ENCODE results near the gene OR7C2. TPM values are rescaled to one million over a fixed set of nuclear protein-coding genes. Genes with fewer than 3 reads are reported as not detected.
"Not testable (repeated sequence)": the region's sequence is repeated elsewhere in the genome, so short reads cannot be mapped to it uniquely, and the experiment has no call there.

The OR7C2 gene
- not detected in 2 replicates for total RNA-seq

- DNase-seq (ENCODE audit: extremely low read depth, low read depth, low spot score), result no peak
These were observed at the start of gene OR7C2 for GRCh38 chr19:14941189-14941588. OR7C2 (plus strand) TSS chr19:14941489; CDS start chr19:14941489, 0 bp downstream.

GRCh38 chr19:14901675-14902260 is 39.5 kb upstream of the OR7C2 start:
- no peak for DNase-seq (ENCODE audit: extremely low read depth, low read depth, low spot score)

GRCh38 chr19:14906711-14907110 is 34.6 kb upstream of the OR7C2 start:
- no peak for DNase-seq (ENCODE audit: extremely low read depth, low read depth, low spot score)

GRCh38 chr19:14915116-14915515 is 26.2 kb upstream of the OR7C2 start:
- DNase-seq (ENCODE audit: extremely low read depth, low read depth, low spot score), result no peak

- DNase-seq (ENCODE audit: extremely low read depth, low read depth, low spot score), result no peak
These were observed 24.4 kb upstream of the OR7C2 start for GRCh38 chr19:14916848-14917247.

GRCh38 chr19:14933506-14933905 is 7.8 kb upstream of the OR7C2 start:
- no peak for DNase-seq (ENCODE audit: extremely low read depth, low read depth, low spot score)

GRCh38 chr19:14940266-14940665 is 1.0 kb upstream of the OR7C2 start:
- DNase-seq (ENCODE audit: extremely low read depth, low read depth, low spot score), result no peak

- no peak for DNase-seq (ENCODE audit: extremely low read depth, low read depth, low spot score)
These were observed 2.3 kb downstream of the OR7C2 start for GRCh38 chr19:14943601-14944000.

- no peak for DNase-seq (ENCODE audit: extremely low read depth, low read depth, low spot score)
These were observed 3.2 kb downstream of the OR7C2 start for GRCh38 chr19:14944456-14944855.

GRCh38 chr19:14949413-14949812 is 8.1 kb downstream of the OR7C2 start:
- not testable (repeated sequence) for DNase-seq (ENCODE audit: extremely low read depth, low read depth, low spot score)

GRCh38 chr19:14949876-14950275 is 8.6 kb downstream of the OR7C2 start:
- DNase-seq (ENCODE audit: extremely low read depth, low read depth, low spot score), result no peak

- no peak for DNase-seq (ENCODE audit: extremely low read depth, low read depth, low spot score)
These were observed 9.1 kb downstream of the OR7C2 start for GRCh38 chr19:14950421-14950820.

- no peak for DNase-seq (ENCODE audit: extremely low read depth, low read depth, low spot score)
These were observed 11.5 kb downstream of the OR7C2 start for GRCh38 chr19:14952767-14953166.

- no peak for DNase-seq (ENCODE audit: extremely low read depth, low read depth, low spot score)
These were observed 12.9 kb downstream of the OR7C2 start for GRCh38 chr19:14954071-14954655.

GRCh38 chr19:14957464-14957863 is 16.2 kb downstream of the OR7C2 start:
- DNase-seq (ENCODE audit: extremely low read depth, low read depth, low spot score), result no peak

GRCh38 chr19:14959263-14959662 is 18.0 kb downstream of the OR7C2 start:
- no peak for DNase-seq (ENCODE audit: extremely low read depth, low read depth, low spot score)

GRCh38 chr19:14961956-14962685 is 20.8 kb downstream of the OR7C2 start:
- DNase-seq (ENCODE audit: extremely low read depth, low read depth, low spot score), result no peak

- no peak for DNase-seq (ENCODE audit: extremely low read depth, low read depth, low spot score)
These were observed 27.0 kb downstream of the OR7C2 start for GRCh38 chr19:14968247-14968646.

- no peak for DNase-seq (ENCODE audit: extremely low read depth, low read depth, low spot score)
These were observed 30.2 kb downstream of the OR7C2 start for GRCh38 chr19:14971474-14971873.

- DNase-seq (ENCODE audit: extremely low read depth, low read depth, low spot score), result no peak
These were observed 31.4 kb downstream of the OR7C2 start for GRCh38 chr19:14972676-14973075.

- no peak for DNase-seq (ENCODE audit: extremely low read depth, low read depth, low spot score)
These were observed 33.2 kb downstream of the OR7C2 start for GRCh38 chr19:14974488-14974887.

- DNase-seq (ENCODE audit: extremely low read depth, low read depth, low spot score), result no peak
These were observed 35.8 kb downstream of the OR7C2 start for GRCh38 chr19:14977128-14977527.
